Right lobe of liver (tissue), 6 donors: ENCODE results near the gene ZKSCAN5. TPM values are rescaled to one million over a fixed set of nuclear protein-coding genes. Genes with fewer than 3 reads are reported as not detected.

Experiments used
- ATAC-seq, 4 donors: fragments of 200-7000 bp; cut with Tn5 transposase; one replicate each; pipeline ENCODE4 v1.9.1; 2020; ENCODE audit warnings: mild to moderate bottlenecking in 4 of 4, moderate library complexity in 4 of 4
- DNase-seq, 3 donors: peaks; one replicate each; pipeline ENCODE4 v3.0.0-alpha.2; 2020
- H3K27ac ChIP-seq, 3 donors: fragments of 200-600 bp; one replicate each; pipeline ENCODE4 v1.8.0; 2022
- H3K27me3 ChIP-seq, 2 donors: fragments of 200-600 bp; one replicate each; pipeline ENCODE4 v1.8.0; 2022
- H3K36me3 ChIP-seq, 4 donors: fragments of 200-600 bp; sonication (generic) in 1 of 4; one replicate each; pipeline versions ENCODE4 v1.5.1 to v1.8.0; 2017 to 2022; ENCODE audit warnings: control low read depth in 1 of 4
- H3K4me1 ChIP-seq, 4 donors: fragments of 200-600 bp; sonication (generic) in 1 of 4; one replicate each; pipeline versions ENCODE4 v1.5.1 to v1.8.0; 2017 to 2022; ENCODE audit warnings: control low read depth in 1 of 4
- H3K4me3 ChIP-seq, 3 donors: fragments of 200-600 bp; one replicate each; pipeline ENCODE4 v1.8.0; 2022
- H3K9me3 ChIP-seq, 4 donors: fragments of 200-600 bp; sonication (generic) in 1 of 4; one replicate each; pipeline versions ENCODE4 v1.5.1 to v1.8.0; 2017 to 2022; ENCODE audit warnings: control low read depth in 1 of 4
- CTCF ChIP-seq, 4 donors: fragments of 200-600 bp in 3 of 4; fragments of 450-650 bp in 1 of 4; IDR thresholded peaks; one replicate each; pipeline versions ENCODE4 v1.5.1 to v1.8.0; 2016 to 2022; ENCODE audit warnings: antibody characterized with exemption in 4 of 4, mild to moderate bottlenecking in 2 of 4
- POLR2A ChIP-seq: fragments of 450-650 bp; IDR thresholded peaks from one replicate; pipeline ENCODE4 v1.6.1; 2017; ENCODE audit warnings: antibody characterized with exemption, mild to moderate bottlenecking
- WGBS: methylation state at CpG from one replicate; pipeline ENCODE4 v1.1.6; 2018; ENCODE audit warnings: low coverage, low lambda C conversion rate; ENCODE audit not compliant: insufficient coverage; ENCODE audit errors: missing lambda C conversion rate; 5-methylcytosine and 5-hydroxymethylcytosine counted together
- intact Hi-C, 2 donors: fragments of 100-400 bp; cut with DNase I; formaldehyde crosslinking; loops; one replicate each; pipeline versions ENCODE4 v1.11.2 to v1.14.1; 2022
- total RNA-seq, 6 experiments: library from RNA; depleted of rRNA in 2 of 6; stranded (reverse); fragments of >200 nt in 2 of 6; fragmentation: NEBNext Ultra II Directional in 3 of 6; extraction: Animal tissue kit (Norgen Biotek cat#: 25700) in 3 of 6; gene quantifications; one replicate each; pipeline versions ENCODE4 v1.1.0 to v1.2.4, GENCODE V29; 2016 to 2023
- donor health status: DM: no; HTN: yes; CAD: no.
- donor health status: DM: no; HTN: no; CAD: no.
- donor health status: DM: no; HTN: no; CAD: no.
- donor health status: DM: no; HTN: yes; CAD: no.
- donor health status: DM: no; HTN: yes; CAD: no.

The ZKSCAN5 gene
- total RNA-seq, 6 experiments from 2014 or later = 2.7 to 4.4 (median 3.1) TPM

DNA sequence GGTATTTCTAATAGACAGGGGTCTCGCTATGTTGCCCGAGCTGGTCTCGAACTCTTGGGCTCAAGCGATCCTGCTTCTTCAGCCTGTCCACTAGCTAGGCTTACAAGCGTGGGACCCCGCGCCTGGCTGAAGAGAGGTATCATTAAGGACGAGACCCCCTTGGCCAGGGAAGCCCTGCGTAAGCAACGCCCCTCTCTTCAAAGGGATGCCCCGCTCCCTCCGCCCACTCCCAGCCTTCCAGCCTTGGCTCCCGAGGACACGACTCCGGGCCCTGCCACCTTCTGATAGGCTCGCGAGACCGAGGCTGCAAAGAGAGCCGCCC is 220 bp upstream of the ZKSCAN5 start:
- 0% methylated on average over 5 of the region's 19 CpGs for WGBS

GRCh38 chr7:99505324-99505662 is 831 bp downstream of the ZKSCAN5 start:
- H3K36me3 ChIP-seq = no peaks in the 10 kb centered on the region
- 0% methylated on average over 5 of the region's 11 CpGs for WGBS
- no peak for DNase-seq
- no peaks in the 10 kb centered on the region for H3K9me3 ChIP-seq
- no peak for ATAC-seq
- H3K27ac ChIP-seq = peak overlapping the region; percentile 84 to 90 (median 88)
- H3K4me3 ChIP-seq = peak overlapping the region; percentile 71 to 92 (median 76)
- H3K4me1 ChIP-seq = peaks cover 0 to 27% (median 7%) of the 10 kb centered on the region in 4 donors
- no peak for TF ChIP-seq POLR2A
- TF ChIP-seq CTCF (IDR thresholded peaks at IDR 0.05) = no peak
- no peaks in the 10 kb centered on the region for H3K27me3 ChIP-seq
- intact Hi-C loops = no loop called here

More for the DNA sequence above, 220 bp upstream of the ZKSCAN5 start:
- ATAC-seq (no peak), DNase-seq (no peak)
- intact Hi-C loops = no loop called here
- peak overlapping the region; percentile 71 to 92 (median 76) for H3K4me3 ChIP-seq
- peaks cover 0 to 28% (median 7%) of the 10 kb centered on the region in 4 donors for H3K4me1 ChIP-seq
- TF ChIP-seq CTCF (IDR thresholded peaks at IDR 0.05) (no peak), POLR2A (no peak)
- H3K27me3 ChIP-seq = no peaks in the 10 kb centered on the region
- H3K36me3 ChIP-seq = no peaks in the 10 kb centered on the region
- H3K9me3 ChIP-seq = no peaks in the 10 kb centered on the region
- H3K27ac ChIP-seq = peak overlapping the region; percentile 84 to 90 (median 88)

DNA sequence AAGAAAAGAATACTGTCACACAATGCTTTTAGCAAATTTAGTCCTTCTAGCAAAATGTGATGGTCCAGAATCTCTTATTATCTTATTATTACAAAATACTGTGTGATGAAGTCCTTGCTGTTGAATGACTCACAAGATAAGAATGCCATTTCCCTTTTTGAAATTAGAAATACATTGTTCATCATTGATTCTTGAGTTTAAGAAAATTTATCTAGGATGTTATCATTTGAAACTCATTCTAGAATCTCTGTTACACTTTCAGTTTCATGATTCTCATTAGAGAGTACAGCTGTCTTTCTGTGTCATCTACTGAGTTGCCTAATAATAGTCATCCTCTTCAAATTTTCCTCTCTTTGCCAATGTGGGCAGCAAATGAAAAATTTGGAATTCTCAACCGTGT is 9.6 kb downstream of the ZKSCAN5 start:
- intact Hi-C loops = no loop called here
- Histone ChIP-seq H3K27me3 (no peaks in the 10 kb centered on the region), H3K4me3 (no peak overlapping the region), H3K36me3 (peaks cover 0 to 41% (median 2%) of the 10 kb centered on the region in 4 donors), H3K4me1 (no peaks in the 10 kb centered on the region), H3K27ac (no peak overlapping the region), H3K9me3 (no peaks in the 10 kb centered on the region)
- ATAC-seq (no peak), DNase-seq (no peak)
- 100% methylated on average over 1 of the region's 1 CpG for WGBS
- TF ChIP-seq POLR2A (no peak), CTCF (IDR thresholded peaks at IDR 0.05) (no peak)

GRCh38 chr7:99521399-99521798 is 16.9 kb downstream of the ZKSCAN5 start:
- TF ChIP-seq CTCF (IDR thresholded peaks at IDR 0.05) (no peak), POLR2A (no peak)
- intact Hi-C loops = no loop called here
- H3K9me3 ChIP-seq = no peaks in the 10 kb centered on the region
- no peaks in the 10 kb centered on the region for H3K27me3 ChIP-seq
- no peaks in the 10 kb centered on the region for H3K4me1 ChIP-seq
- ATAC-seq (no peak), DNase-seq (no peak)
- H3K36me3 ChIP-seq = peaks cover 0 to 39% (median 7%) of the 10 kb centered on the region in 4 donors
- WGBS = 82% methylated on average over 3 of the region's 3 CpGs
- no peak overlapping the region for H3K27ac ChIP-seq
- no peak overlapping the region for H3K4me3 ChIP-seq
